NCI-H2196 (cell line): ENCODE results near the gene CCR5.
A peak's percentile ranks its signal among the peaks of the same experiment; 100 is the strongest.

Experiments
- DNase-seq: peaks from one replicate; lab custom pipeline; 2025; ENCODE audit not compliant: unreplicated experiment; lab: John Stamatoyannopoulos, UW

CCR5 gene

GRCh38 chr3:46406788-46407611 is 36.3 kb downstream of the CCR5 start, which contains the start of the genes CCR5AS and CCRL2:
Gene CCR5AS (minus strand): TSS chr3:46407066.
Gene CCRL2 (plus strand): TSS chr3:46407259. CDS start chr3:46408080, 821 bp downstream.
- no peak for DNase-seq

GRCh38 chr3:46407970-46408369 is 37.2 kb downstream of the CCR5 start:
- DNase-seq = no peak

- no peak for DNase-seq
Observed at GRCh38 chr3:46408853-46409252, 38.1 kb downstream of the CCR5 start.

GRCh38 chr3:46409739-46410489 is 39.2 kb downstream of the CCR5 start:
- no peak for DNase-seq

GRCh38 chr3:46410669-46411068 is 39.9 kb downstream of the CCR5 start:
- no peak for DNase-seq

- DNase-seq = no peak
Observed at GRCh38 chr3:46411271-46411670, 40.5 kb downstream of the CCR5 start.

- no peak for DNase-seq
Observed at GRCh38 chr3:46412786-46413298, 42.1 kb downstream of the CCR5 start.

- no peak for DNase-seq
Observed at GRCh38 chr3:46413951-46414350, 43.2 kb downstream of the CCR5 start.

- DNase-seq = no peak
Observed at GRCh38 chr3:46414739-46415138, 44.0 kb downstream of the CCR5 start.

GRCh38 chr3:46416125-46416810 is 45.5 kb downstream of the CCR5 start:
- peak; percentile 31 for DNase-seq

GRCh38 chr3:46416811-46417510 is 46.2 kb downstream of the CCR5 start:
- no peak for DNase-seq

- no peak for DNase-seq
Observed at GRCh38 chr3:46417841-46418611, 47.3 kb downstream of the CCR5 start.

- DNase-seq = no peak
Observed at GRCh38 chr3:46419816-46420215, 49.1 kb downstream of the CCR5 start.

- no peak for DNase-seq
Observed at GRCh38 chr3:46420931-46421330, 50.2 kb downstream of the CCR5 start.

- peak; percentile 13 for DNase-seq
Observed at GRCh38 chr3:46422617-46423016, 51.9 kb downstream of the CCR5 start.

GRCh38 chr3:46423588-46423987 is 52.8 kb downstream of the CCR5 start:
- DNase-seq = peak; percentile 25
